ENCODE measurements around the gene MANSC4. TPM values are rescaled to one million over a fixed set of nuclear protein-coding genes. Genes with fewer than 3 reads are reported as not detected.

The MANSC4 gene
- total RNA-seq: not detected

DNA sequence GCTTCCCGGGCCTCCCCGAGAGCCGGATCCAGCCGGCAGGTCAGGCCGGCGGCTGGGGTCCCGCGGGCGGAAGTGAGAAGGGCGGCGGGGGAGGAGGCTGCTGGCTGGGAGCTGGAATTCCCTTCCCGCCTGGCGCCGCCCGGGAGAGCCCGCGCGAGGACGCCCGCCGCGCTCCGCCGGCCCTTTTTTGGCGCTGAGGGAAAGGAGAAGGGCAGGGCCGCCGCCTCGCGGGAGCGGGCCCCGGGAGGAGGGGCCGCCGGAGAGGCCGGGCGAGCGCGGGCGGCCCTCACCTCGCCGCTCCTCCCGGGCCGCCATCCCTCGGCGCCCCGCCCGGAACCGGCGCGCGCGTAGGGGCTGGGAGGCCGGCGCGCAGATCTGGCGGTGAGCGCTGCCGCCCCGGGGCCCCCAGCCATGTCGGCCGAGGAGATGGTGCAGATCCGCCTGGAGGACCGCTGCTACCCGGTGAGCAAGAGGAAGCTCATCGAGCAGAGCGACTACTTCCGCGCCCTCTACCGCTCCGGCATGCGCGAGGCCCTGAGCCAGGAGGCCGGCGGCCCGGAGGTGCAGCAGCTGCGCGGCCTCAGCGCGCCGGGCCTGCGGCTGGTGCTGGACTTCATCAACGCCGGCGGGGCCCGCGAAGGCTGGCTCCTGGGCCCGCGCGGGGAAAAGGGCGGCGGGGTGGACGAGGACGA is at the start of gene MANSC4, which contains the start of gene KLHL42:
Gene MANSC4 (minus strand): TSS at position 317 of the 692 bp plus-strand sequence. CDS start 8,960 bp downstream, outside the sequence.
Gene KLHL42 (plus strand): TSS at position 314 of the 692 bp plus-strand sequence. CDS start 98 bp downstream, at position 412.
- DNase-seq: peak; percentile 78
- peaks cover 24% of the 10 kb centered on the region for H3K36me3 Mint-ChIP-seq
- H3K4me3 Mint-ChIP-seq: peak within 1 kb of the TSS; percentile 80
- ATAC-seq: peak; percentile 91
- no peaks in the 10 kb centered on the region for H3K9me3 Mint-ChIP-seq (ENCODE audit: low read depth)
- peak within 1 kb of the TSS; percentile 75 for H3K27ac Mint-ChIP-seq
- peaks cover 18% of the 10 kb centered on the region for H3K27me3 Mint-ChIP-seq
- peaks cover 34% of the 10 kb centered on the region for H3K4me1 Mint-ChIP-seq
- CTCF ChIA-PET: interaction anchor here (0.6 to 2.2 kb wide), 9 partner anchors 8 to 739 kb away, joined by 3 to 8 read pairs (median 3); no protein-coding TSS in a partner anchor

DNA sequence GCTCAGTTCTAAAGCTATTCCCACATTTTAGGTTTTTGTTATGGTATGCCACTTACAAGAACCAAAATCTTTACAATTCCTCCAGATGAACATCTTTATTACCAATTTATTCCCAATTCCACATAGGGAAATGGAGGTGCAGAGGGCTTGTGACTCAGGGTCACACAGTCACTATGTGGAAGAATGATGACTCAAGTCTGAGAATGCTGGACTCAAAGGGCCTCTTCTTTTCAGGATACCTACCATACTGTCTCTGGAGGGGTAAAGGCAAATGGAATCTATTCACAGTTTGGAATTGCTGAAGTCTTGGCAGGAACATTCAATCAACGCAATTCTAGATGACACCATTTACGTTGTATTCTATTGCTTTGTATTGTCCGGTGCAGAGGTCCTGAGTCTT is 48.2 kb upstream of the MANSC4 start:
- CTCF ChIA-PET: no interaction called here
- H3K9me3 Mint-ChIP-seq (ENCODE audit: low read depth): no peaks in the 10 kb centered on the region
- no peak for DNase-seq
- peaks cover 11% of the 10 kb centered on the region for H3K4me1 Mint-ChIP-seq
- no peak overlapping the region for H3K27ac Mint-ChIP-seq
- no peak overlapping the region for H3K4me3 Mint-ChIP-seq
- no peaks in the 10 kb centered on the region for H3K36me3 Mint-ChIP-seq
- H3K27me3 Mint-ChIP-seq: peaks cover 62% of the 10 kb centered on the region
- ATAC-seq: no peak

GRCh38 chr12:27826076-27826475 is 46.0 kb upstream of the MANSC4 start:
- Mint-ChIP-seq H3K4me1 (peaks cover 31% of the 10 kb centered on the region), H3K27ac (no peak overlapping the region), H3K4me3 (no peak overlapping the region), H3K36me3 (no peaks in the 10 kb centered on the region), H3K27me3 (peaks cover 53% of the 10 kb centered on the region), H3K9me3 (ENCODE audit: low read depth) (no peaks in the 10 kb centered on the region)
- CTCF ChIA-PET: no interaction called here
- no peak for ATAC-seq
- DNase-seq: no peak

DNA sequence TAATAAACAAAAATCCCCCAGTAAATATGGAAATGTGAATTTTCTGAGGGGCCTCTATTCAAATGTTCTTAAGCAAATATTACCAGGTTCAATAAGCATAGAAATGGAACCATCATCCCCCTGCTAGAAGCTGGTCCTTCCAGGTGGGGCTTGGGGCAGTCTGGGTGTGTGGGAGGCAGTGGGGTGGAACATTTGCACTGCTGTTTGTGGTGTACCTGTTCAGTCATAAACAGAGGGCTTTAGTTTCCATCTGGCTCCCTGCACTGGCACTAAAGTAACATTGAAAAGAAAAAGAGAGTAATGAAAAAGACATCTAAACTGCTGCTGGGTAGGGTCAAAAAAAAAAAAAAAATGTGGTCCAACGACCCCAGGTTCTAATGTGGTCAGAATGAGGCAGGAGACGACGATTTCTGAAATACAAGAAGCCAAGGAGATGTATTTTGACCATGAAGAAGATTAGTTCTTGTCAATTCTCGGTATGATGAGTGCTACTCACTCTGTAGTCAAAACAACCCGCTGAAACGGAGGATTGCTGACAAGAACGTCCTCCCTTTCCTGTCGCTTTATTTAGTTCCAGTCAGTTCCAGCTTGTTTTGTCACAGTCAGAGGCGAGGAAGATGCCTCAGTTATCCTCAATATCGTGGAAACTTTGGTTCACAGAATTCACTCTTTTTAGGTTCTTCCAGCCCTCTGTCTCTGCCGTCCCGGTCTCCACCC is 44.2 kb upstream of the MANSC4 start:
- Mint-ChIP-seq H3K4me1 (peaks cover 31% of the 10 kb centered on the region), H3K4me3 (no peak overlapping the region), H3K36me3 (no peaks in the 10 kb centered on the region), H3K27me3 (peaks cover 54% of the 10 kb centered on the region), H3K9me3 (ENCODE audit: low read depth) (no peaks in the 10 kb centered on the region), H3K27ac (no peak overlapping the region)
- ATAC-seq (no peak), DNase-seq (peak; percentile 54)
- CTCF ChIA-PET: no interaction called here

GRCh38 chr12:27823038-27823437 is 43.0 kb upstream of the MANSC4 start:
- DNase-seq (no peak), ATAC-seq (no peak)
- Mint-ChIP-seq H3K4me3 (no peak overlapping the region), H3K27ac (no peak overlapping the region), H3K36me3 (no peaks in the 10 kb centered on the region), H3K9me3 (ENCODE audit: low read depth) (no peaks in the 10 kb centered on the region), H3K27me3 (peaks cover 58% of the 10 kb centered on the region), H3K4me1 (peaks cover 35% of the 10 kb centered on the region)
- CTCF ChIA-PET: interaction anchor here (1.2 to 2.4 kb wide), 2 partner anchors 9 to 88 kb away, joined by 3 to 11 read pairs; no protein-coding TSS in a partner anchor

GRCh38 chr12:27822076-27822712 is 42.2 kb upstream of the MANSC4 start:
- peak overlapping the region; percentile 48 for H3K4me3 Mint-ChIP-seq
- no peaks in the 10 kb centered on the region for H3K9me3 Mint-ChIP-seq (ENCODE audit: low read depth)
- DNase-seq (peak; percentile 82), ATAC-seq (peak; percentile 94)
- peaks cover 35% of the 10 kb centered on the region for H3K4me1 Mint-ChIP-seq
- H3K27me3 Mint-ChIP-seq: peaks cover 62% of the 10 kb centered on the region
- H3K27ac Mint-ChIP-seq: peak overlapping the region; percentile 58
- H3K36me3 Mint-ChIP-seq: no peaks in the 10 kb centered on the region
- CTCF ChIA-PET: interaction anchor here (1.0 to 2.4 kb wide), 19 partner anchors 8 to 113 kb away, joined by 3 to 16 read pairs (median 5); partner anchors contain the start of genes KLHL42 and MANSC4

DNA sequence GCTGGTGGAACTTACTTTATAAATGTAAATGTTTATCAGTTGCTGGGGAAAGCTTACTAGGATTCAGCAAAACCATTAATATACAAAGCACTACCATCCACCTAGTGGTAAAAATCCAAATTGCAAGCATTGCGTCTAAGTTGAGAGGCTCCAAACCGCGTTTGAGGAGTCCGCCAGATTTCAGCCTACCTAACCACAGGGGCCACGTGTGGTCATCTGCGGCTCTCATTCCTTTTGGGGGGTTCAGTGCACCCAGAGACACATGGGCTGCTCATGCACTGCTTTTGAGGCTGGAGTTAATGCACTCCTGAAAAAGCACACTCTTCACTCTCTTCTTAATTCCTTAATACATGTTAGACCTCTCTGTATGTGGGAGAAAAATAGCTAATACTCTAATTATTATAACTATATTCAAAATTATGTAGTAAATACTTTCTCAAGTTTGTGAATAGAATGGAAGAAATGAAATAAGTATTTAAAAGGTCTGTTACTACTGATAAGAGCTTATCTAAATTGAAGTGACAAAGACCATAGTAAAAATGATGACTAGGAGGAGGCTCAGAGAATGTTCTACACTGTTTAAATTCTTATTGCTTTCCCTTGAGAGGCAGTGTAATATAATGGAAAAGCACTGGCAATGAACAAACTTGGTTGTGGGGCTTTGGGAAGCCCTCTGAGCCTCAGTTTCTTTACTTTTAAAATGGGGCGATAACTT is 41.4 kb upstream of the MANSC4 start:
- CTCF ChIA-PET: interaction anchor here (0.9 to 2.4 kb wide), 20 partner anchors 9 to 112 kb away, joined by 3 to 16 read pairs (median 4); partner anchors contain the start of genes KLHL42 and MANSC4

DNA sequence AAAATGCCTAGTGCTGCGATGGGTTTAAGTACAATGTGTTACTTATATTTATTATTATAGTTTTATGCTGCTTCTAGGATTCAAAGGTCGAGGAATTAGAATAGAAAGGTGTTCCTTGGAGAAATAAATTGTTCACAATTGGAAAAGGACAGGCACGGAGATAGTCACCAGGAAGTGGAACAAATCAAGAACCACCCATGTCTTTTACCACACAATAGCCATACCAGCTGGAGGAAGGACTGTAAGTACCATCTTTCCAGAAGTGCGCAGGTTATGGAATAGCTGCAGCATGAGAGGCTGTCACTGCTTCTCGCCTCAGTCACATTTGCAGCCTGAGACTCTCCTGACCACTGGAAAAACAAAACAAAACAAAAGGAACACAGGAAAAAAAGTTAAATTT is 40.5 kb upstream of the MANSC4 start:
- CTCF ChIA-PET: interaction anchor here (0.9 to 2.4 kb wide), 8 partner anchors 9 to 87 kb away, joined by 3 to 16 read pairs (median 6); no protein-coding TSS in a partner anchor
- DNase-seq: no peak
- Mint-ChIP-seq H3K9me3 (ENCODE audit: low read depth) (no peaks in the 10 kb centered on the region), H3K36me3 (no peaks in the 10 kb centered on the region), H3K4me1 (peaks cover 35% of the 10 kb centered on the region), H3K27ac (no peak overlapping the region), H3K4me3 (no peak overlapping the region), H3K27me3 (peaks cover 67% of the 10 kb centered on the region)
- no peak for ATAC-seq

More for the DNA sequence above, 41.4 kb upstream of the MANSC4 start:
- H3K27me3 Mint-ChIP-seq: peaks cover 68% of the 10 kb centered on the region
- no peaks in the 10 kb centered on the region for H3K9me3 Mint-ChIP-seq (ENCODE audit: low read depth)
- H3K4me1 Mint-ChIP-seq: peaks cover 35% of the 10 kb centered on the region
- no peaks in the 10 kb centered on the region for H3K36me3 Mint-ChIP-seq
- peak overlapping the region; percentile 48 for H3K4me3 Mint-ChIP-seq
- H3K27ac Mint-ChIP-seq: no peak overlapping the region
- DNase-seq (peak; percentile 50), ATAC-seq (no peak)

DNA sequence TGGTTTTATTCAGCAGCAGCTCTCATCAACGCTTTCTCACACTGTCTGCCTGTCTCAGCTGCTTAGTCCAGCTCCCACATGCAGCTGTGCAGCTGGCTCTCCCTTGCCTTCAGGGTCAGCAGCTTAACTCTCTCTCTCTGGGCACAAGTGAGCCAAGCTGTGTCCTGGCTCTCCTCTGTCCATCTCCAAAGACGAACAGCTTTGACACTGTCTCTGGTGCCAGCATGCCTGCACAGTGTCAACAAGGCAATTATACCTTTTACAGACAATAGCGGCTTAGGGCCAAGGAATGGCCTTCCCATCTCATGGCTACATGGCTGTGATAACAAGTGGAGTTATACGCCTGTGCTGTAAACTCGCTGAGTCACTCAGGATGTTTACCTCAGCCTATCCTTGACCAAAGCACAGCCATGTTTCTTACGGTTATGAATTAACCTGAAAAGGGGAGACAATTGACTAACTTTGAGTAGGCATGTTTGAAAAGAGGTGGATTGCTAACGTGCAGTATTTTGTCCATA is 38.4 kb upstream of the MANSC4 start:
- H3K4me3 Mint-ChIP-seq: no peak overlapping the region
- no peak overlapping the region for H3K27ac Mint-ChIP-seq
- no peaks in the 10 kb centered on the region for H3K9me3 Mint-ChIP-seq (ENCODE audit: low read depth)
- H3K4me1 Mint-ChIP-seq: peaks cover 29% of the 10 kb centered on the region
- no peak for ATAC-seq
- DNase-seq: no peak
- H3K36me3 Mint-ChIP-seq: no peaks in the 10 kb centered on the region
- peaks cover 65% of the 10 kb centered on the region for H3K27me3 Mint-ChIP-seq
- CTCF ChIA-PET: interaction anchor here (1.1 to 1.2 kb wide), 2 partner anchors 79 to 84 kb away, joined by 3 read pairs; no protein-coding TSS in a partner anchor

DNA sequence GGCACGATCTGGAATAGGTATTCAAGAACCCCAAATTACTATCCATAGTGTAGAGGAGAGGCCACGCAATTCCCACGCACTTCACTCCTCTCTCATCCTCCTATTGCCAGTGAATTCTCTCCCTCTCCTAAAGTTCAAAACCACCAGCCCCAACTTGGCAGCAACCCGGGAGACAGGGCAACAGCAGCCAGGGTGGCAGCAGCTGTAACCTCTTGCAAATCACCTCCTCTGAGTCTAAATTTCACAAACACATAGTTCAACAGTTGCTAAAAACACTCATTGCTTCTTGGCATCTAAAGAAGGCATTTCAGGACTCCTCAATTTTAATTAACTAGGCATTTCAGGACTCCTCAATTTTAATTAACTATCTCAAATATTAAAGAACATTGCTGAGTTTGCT is 37.7 kb upstream of the MANSC4 start:
- H3K4me3 Mint-ChIP-seq: no peak overlapping the region
- H3K27me3 Mint-ChIP-seq: peaks cover 60% of the 10 kb centered on the region
- no peaks in the 10 kb centered on the region for H3K36me3 Mint-ChIP-seq
- H3K9me3 Mint-ChIP-seq (ENCODE audit: low read depth): no peaks in the 10 kb centered on the region
- CTCF ChIA-PET: interaction anchor here (1.1 to 1.2 kb wide), 2 partner anchors 79 to 84 kb away, joined by 3 read pairs; no protein-coding TSS in a partner anchor
- H3K27ac Mint-ChIP-seq: no peak overlapping the region
- DNase-seq: no peak
- ATAC-seq: no peak
- H3K4me1 Mint-ChIP-seq: peaks cover 23% of the 10 kb centered on the region

- CTCF ChIA-PET: interaction anchor here (1.4 kb wide), 1 partner anchor 7 kb away, joined by 3 read pairs; no protein-coding TSS in a partner anchor
- Mint-ChIP-seq H3K27ac (no peak overlapping the region), H3K4me1 (peaks cover 7% of the 10 kb centered on the region), H3K36me3 (no peaks in the 10 kb centered on the region), H3K9me3 (ENCODE audit: low read depth) (no peaks in the 10 kb centered on the region), H3K27me3 (peaks cover 78% of the 10 kb centered on the region), H3K4me3 (no peak overlapping the region)
- DNase-seq (no peak), ATAC-seq (no peak)
Measured at GRCh38 chr12:27814851-27815591, 35.0 kb upstream of the MANSC4 start.

DNA sequence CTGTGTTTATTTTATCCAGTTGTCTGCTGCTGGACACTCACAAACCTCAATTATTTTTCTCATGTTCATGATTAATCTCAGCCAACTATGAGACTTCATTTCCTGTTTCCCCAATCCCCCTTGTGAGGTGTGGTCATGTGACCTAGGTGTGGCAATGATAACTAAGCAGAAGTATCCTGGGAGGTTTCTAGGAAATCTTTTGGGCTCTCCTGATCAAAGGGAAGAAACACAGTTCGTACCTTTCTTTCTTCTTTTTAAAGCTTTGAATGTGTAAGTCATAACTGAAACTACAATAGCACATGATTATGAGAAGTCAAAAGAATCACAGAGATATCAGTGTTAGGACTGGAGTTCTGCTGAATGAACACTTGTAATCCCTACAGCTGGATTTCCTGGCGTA is 34.4 kb upstream of the MANSC4 start:
- ATAC-seq (no peak), DNase-seq (no peak)
- Mint-ChIP-seq H3K4me1 (peaks cover 7% of the 10 kb centered on the region), H3K9me3 (ENCODE audit: low read depth) (no peaks in the 10 kb centered on the region), H3K36me3 (no peaks in the 10 kb centered on the region), H3K4me3 (no peak overlapping the region), H3K27me3 (peaks cover 76% of the 10 kb centered on the region), H3K27ac (no peak overlapping the region)
- CTCF ChIA-PET: interaction anchor here (1.4 kb wide), 1 partner anchor 8 kb away, joined by 3 read pairs; no protein-coding TSS in a partner anchor

Measured in activated CD8-positive, alpha-beta memory T cell treated with anti-CD3 and anti-CD28 coated beads, Interleukin-2, amount 10 ng/mL, durations not matched to agents 7 days and 5 days (primary cell).